Inflammatory macrophage treated with lipopolysaccharide for 1 hour (primary cell): ENCODE results near the gene EIF4G1.

ENCODE experiments used
- DNase-seq, 2 donors: peaks; one replicate each; pipeline ENCODE4 v3.0.0-alpha.2; 2020 to 2022

EIF4G1 gene

GRCh38 chr3:184352149-184352785 lies 37.9 kb downstream of the EIF4G1 start:
- DNase-seq: no peak

DNA sequence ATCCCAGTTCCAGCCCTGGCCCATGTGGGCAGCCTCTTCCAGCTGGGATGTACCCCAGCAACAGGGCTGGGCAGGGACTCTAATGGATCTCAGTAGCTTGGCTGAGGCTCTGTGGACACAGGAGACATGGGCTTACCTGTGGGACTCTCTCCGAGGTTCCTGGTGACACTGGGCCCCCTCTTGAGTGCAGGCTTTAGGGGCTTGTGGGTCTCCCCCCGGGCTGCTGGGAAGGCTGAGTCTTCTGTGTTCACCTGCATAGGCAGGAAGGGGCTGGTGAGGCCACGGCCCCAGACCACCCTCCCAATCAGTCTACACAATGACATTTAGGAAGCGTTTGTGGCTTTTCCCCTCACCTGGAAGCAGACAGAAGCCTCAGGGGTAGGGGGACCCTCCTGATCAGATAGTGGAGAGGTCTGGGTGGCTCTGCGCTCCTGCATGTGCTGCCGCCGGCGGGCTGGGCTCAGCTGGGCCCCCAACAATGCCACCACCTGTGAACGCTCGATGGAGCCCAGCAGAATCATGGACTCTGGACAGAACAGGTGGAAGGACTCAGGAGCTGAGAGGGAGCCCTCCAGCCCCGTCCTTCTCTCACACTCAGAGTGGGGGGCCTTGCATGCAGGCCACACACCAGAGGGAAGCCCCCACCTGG lies 38.6 kb downstream of the EIF4G1 start:
- no peak for DNase-seq

- no peak for DNase-seq
These were observed 39.1 kb downstream of the EIF4G1 start for GRCh38 chr3:184353546-184353941.

DNA sequence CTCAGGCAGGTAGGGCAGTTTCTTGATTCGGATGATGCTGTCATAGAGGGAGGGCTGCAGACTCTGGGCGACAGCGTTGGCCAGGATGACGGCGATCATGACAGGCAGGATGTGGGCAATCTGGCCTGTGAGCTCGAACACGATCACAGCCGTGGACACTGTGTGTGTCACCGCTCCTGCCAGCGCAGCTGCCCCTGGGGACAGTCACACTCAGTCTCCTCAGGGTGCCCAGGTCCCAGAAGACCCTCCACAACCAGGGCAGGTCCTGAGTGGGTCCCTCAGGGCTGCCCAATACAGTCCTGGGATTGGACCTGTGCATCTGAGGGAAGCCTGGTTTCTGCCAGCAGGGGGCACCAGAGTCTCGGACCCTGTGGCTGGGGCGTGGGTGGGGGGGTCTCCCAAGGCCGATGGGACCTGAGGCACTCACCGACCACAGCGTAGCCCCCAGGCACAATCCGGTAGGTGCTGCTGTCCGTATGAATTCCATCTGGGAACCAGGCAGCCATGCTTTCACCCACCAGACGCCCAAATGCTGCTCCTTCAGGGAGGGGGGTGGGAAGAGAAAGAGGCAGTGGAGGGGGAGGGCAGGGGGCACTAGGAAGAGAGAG lies 39.8 kb downstream of the EIF4G1 start:
- DNase-seq: peak in 1 of 2 donors; percentile 50

DNA sequence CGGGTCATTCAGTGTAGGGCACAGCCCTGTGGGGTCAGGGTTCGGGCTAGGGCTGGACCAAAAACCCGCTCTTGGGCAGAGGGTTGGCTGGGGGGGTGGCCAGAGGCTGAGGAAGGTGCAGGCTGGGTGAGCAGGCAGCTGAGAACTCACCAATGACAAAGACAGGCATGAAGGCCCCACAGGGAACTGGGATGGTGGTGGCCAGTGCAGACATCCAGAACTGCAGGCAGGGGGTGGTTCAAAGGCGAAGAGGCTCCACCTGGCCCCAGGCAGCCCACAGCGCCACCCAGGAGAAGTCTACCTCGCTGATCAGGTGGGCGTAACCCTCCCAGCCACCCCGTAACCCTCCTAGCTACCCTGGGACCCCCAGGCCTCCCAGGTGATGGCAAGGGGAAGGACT lies 40.3 kb downstream of the EIF4G1 start:
- no peak for DNase-seq

DNA sequence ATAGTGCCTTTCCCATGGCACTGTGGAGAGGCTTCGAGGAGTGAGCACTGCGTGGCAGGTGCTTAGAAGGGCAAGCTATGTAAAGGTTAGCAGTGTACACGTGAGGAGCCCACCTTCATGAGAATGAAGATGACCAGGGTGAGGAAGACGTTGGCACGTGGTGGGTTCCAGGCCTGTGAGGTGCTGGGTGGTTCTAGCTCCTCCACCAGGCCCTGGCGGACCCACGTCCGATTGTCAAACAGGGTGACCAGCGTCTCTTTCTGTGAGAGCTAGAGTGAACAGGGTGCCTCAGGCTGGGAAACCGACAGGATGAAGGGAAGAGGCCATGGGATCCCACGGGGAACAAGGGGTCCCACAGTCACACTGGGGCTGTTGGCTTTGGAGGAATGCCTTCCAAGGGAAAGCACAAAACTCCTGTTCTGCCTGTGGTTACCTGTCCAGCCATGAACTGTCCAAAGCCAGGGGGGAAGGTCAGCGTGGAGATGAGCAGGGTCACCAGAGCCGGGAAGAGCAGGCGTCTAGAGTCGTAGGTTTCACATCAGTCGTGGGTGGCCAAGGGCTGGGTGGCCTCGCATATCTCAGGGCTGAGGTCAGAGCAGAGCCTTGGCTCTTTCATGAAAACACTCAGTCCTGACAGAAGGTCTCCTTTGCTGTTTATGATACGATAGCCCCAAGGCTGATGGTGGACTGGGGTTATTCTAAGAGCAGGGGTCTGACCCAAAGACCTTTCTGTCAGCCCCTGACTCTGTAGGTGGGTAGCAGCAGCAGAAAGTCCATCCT lies 41.0 kb downstream of the EIF4G1 start:
- DNase-seq: no peak

DNA sequence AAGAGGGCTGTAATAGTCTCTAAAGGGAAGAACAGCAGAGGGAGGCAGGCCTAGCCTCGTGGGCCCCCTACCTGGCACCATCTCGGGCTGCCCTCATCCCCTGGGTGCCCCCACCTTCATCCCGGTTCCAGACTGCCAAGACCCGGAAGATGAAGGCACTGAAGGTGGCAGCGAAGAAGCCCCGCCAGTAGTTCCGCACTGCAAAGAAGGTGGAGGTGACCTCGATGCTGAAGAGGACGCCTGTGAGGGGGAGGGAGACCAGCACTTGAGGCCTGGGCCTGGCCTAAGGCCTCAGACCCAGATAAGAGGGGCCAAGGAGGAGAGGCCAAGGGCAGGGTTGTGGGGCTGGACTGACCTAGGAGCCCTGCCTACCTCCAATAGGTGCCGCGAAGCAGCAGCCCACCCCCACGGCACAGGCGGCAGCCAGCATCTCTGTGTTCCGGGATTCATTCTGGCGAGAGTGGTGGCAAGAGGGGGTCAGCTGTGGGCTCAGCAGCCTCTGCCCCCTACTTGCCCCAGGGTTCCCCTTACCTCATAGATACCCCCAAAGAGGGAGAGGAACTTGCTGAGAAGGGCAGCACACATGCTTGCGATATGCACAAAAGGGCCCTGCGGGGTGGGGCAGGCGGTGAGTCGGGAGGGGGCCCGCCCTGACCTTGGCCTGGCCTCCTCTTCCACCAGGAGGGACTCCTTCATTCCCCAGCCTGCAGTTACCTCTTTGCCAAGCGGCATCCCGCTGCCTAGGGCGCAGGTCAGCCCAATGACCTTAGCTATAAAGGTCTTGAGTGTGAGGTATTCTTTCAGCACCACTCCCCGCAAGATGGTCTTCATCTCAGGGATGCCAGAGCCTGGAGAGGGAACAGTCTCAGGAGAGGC lies 43.1 kb downstream of the EIF4G1 start:
- no peak for DNase-seq

- no peak for DNase-seq
These were observed 43.8 kb downstream of the EIF4G1 start for GRCh38 chr3:184358124-184358767.

DNA sequence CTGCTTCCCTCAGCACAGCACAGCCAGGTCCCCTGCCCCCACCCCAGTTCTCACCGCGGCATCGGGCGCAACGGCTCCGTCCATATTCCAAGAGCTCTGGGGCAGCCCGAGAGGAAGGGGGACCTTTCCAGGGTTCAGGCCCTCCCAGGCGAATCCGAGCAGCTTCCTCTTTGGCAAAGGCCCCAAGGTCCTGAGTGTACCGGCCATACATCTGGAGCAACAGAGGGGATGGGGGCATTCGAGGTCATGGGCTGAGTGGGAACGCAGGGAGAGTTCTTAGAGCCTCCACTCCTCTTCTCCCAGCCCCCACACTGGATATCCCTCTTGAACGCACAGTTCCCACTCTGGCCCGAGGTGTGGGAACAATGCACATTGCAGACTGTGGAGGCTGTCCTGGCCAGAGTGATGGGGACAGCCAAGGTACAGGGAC lies 44.5 kb downstream of the EIF4G1 start:
- DNase-seq: no peak

DNA sequence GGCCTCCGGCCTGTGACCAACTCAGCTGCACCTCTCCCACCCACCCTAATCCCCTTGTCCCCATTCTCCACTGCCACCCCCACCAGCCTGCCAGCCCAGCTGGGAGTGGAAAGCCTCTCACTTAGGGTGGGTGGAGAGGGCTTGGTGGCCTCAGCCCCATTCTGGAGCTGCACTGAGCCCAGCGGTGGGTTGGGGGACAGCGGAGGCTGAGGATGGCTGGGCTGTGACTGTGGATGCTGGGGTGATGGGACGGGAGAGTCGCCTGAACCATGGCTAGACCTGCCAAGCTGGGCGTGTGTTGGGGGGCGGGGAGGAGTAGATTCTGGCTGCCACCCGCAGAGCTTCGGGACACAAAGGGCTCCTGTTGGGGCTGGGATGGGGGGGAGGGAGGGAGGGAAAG lies 45.2 kb downstream of the EIF4G1 start:
- no peak for DNase-seq

DNA sequence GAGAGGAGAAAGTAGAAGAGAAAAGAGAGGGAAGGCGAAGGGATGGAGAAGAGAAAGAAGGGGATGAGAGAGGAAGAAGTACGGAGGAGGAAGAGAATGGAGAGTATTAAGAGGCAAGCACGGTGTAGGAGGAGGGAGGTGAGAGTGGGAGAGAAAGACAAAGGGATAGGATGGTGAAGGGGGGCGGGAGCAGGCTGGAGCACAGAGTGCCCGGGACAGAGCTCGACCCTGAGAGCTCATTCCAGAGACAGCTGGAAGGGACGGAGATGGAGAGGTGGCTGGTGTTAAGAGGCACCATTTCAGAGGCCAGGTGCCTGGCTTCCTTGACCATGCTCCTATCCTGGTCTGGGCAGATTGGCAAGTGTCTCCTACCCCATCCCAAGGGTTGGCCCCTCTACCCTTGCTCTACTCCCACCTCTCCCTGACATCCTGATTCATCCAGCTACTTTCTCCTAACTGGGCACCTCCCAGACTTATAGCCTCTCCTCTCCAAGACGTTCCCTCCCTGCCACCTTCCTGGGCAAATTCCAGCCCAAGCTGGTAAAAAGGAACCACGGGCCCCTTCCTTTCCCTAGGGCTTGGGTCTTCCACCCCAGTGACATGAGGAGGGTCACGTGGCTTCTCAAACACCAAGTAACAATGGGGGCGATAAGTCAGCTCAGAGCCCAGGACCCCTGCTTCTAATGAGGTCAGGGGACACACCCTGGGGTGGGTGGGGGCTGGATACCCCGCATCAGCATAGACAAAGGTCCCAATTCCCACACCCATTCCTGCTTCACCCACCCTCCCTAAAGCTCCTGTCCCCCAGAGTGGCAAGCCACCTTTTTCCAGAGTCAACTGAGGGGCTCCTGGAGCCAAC lies 45.9 kb downstream of the EIF4G1 start:
- DNase-seq: no peak

- no peak for DNase-seq
These were observed 46.6 kb downstream of the EIF4G1 start for GRCh38 chr3:184360929-184361531.

DNA sequence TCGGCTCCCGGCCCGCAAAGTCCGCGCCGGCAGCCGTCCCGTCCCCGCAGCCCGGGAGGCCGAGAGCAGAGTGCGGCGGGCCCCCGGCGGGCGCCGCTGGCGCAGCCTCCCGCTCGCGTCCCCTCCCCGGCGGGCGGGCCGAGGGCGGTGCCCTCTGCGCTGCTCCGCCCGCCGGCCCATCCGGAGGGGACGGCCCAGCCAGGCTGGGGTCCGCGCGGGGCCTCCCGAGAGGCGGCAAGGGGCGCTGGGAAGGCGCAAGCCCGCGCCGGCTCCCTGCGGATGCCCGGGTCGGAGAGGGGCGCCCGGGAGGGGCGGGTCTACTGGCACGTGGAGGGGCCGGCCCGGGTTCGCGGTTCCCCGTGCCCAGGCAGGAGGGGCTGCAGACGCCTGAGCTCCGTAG lies 47.1 kb downstream of the EIF4G1 start, which contains the start of the genes CLCN2 and POLR2H:
TSS of gene CLCN2 (minus strand) at position 74 of the 400 bp plus-strand sequence. CDS start 126 bp downstream, outside the sequence.
TSS of gene POLR2H (plus strand) at position 179 of the 400 bp plus-strand sequence. CDS start 1,783 bp downstream, outside the sequence.
- peak in 1 of 2 donors; percentile 27 for DNase-seq

- DNase-seq: peak; percentile 20 to 25
These were observed 47.7 kb downstream of the EIF4G1 start for GRCh38 chr3:184361932-184362667.

- DNase-seq: peak; percentile 92 to 95
These were observed 48.5 kb downstream of the EIF4G1 start for GRCh38 chr3:184362668-184363546.

- no peak for DNase-seq
These were observed 52.3 kb downstream of the EIF4G1 start for GRCh38 chr3:184366619-184367289.

GRCh38 chr3:184368116-184368515 lies 53.7 kb downstream of the EIF4G1 start:
- no peak for DNase-seq
